Measurements from ENCODE around the gene MUC2. TPM values are rescaled to one million over a fixed set of nuclear protein-coding genes. Genes with fewer than 3 reads are reported as not detected.

MUC2 gene
- total RNA-seq, 1 donor from 2014 or later = not detected

GRCh38 chr11:1120532-1121330 lies 46.1 kb downstream of the MUC2 start:
- no peak overlapping the region for H3K9ac ChIP-seq (ENCODE audit: low read length)

GRCh38 chr11:1121331-1121812 lies 46.7 kb downstream of the MUC2 start:
- no peak overlapping the region for H2AFZ ChIP-seq (ENCODE audit: low read depth, low read length)
- H3K4me1 ChIP-seq (ENCODE audit: insufficient read depth, low read length) = no peaks in the 10 kb centered on the region
- H4K20me1 ChIP-seq (ENCODE audit: insufficient read depth, low read length) = no peaks in the 10 kb centered on the region
- H3K9me3 ChIP-seq (ENCODE audit: insufficient read depth, low read depth, low read length) = no peaks in the 10 kb centered on the region
- TF ChIP-seq, protein P1, sequence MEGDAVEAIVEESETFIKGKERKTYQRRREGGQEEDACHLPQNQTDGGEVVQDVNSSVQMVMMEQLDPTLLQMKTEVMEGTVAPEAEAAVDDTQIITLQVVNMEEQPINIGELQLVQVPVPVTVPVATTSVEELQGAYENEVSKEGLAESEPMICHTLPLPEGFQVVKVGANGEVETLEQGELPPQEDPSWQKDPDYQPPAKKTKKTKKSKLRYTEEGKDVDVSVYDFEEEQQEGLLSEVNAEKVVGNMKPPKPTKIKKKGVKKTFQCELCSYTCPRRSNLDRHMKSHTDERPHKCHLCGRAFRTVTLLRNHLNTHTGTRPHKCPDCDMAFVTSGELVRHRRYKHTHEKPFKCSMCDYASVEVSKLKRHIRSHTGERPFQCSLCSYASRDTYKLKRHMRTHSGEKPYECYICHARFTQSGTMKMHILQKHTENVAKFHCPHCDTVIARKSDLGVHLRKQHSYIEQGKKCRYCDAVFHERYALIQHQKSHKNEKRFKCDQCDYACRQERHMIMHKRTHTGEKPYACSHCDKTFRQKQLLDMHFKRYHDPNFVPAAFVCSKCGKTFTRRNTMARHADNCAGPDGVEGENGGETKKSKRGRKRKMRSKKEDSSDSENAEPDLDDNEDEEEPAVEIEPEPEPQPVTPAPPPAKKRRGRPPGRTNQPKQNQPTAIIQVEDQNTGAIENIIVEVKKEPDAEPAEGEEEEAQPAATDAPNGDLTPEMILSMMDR (IDR thresholded peaks at IDR 0.05; ENCODE audit: insufficient read depth, low read depth, low read length) = no peak
- no peak for TF ChIP-seq EZH2 (IDR thresholded peaks at IDR 0.05; ENCODE audit: insufficient read depth, low read length)
- H3K4me2 ChIP-seq (ENCODE audit: low read length) = no peak overlapping the region
- H3K79me2 ChIP-seq (ENCODE audit: insufficient read depth, low read length) = no peaks in the 10 kb centered on the region
- H3K27ac Mint-ChIP-seq (ENCODE audit: unreplicated experiment) = no peak overlapping the region
- H3K4me1 Mint-ChIP-seq (ENCODE audit: low read depth, unreplicated experiment) = peaks cover 1% of the 10 kb centered on the region
- FAIRE-seq (no peak), DNase-seq (ENCODE audit: low read depth) (no peak)
- no peaks in the 10 kb centered on the region for H3K36me3 Mint-ChIP-seq (ENCODE audit: low read depth, unreplicated experiment)
- H3K27me3 Mint-ChIP-seq (ENCODE audit: low read depth, unreplicated experiment) = peaks cover 60% of the 10 kb centered on the region
- no peak overlapping the region for H3K4me3 ChIP-seq (ENCODE audit: insufficient read depth, low read depth, low read length)
- no peak overlapping the region for H3K4me3 Mint-ChIP-seq (ENCODE audit: unreplicated experiment)
- H3K27ac ChIP-seq (ENCODE audit: low read depth, low read length) = no peak overlapping the region
- H3K9ac ChIP-seq (ENCODE audit: low read length) = no peak overlapping the region
- no peaks in the 10 kb centered on the region for H3K27me3 ChIP-seq (ENCODE audit: insufficient read depth, low read length)
- H3K9me3 Mint-ChIP-seq (ENCODE audit: unreplicated experiment) = peaks cover 8% of the 10 kb centered on the region
- no peaks in the 10 kb centered on the region for H3K36me3 ChIP-seq (ENCODE audit: insufficient read depth, low read length)

More at GRCh38 chr11:1120532-1121330, 46.1 kb downstream of the MUC2 start:
- no peaks in the 10 kb centered on the region for H3K4me1 ChIP-seq (ENCODE audit: insufficient read depth, low read length)
- no peak for DNase-seq (ENCODE audit: low read depth)
- no peak overlapping the region for H3K4me3 ChIP-seq (ENCODE audit: insufficient read depth, low read depth, low read length)
- TF ChIP-seq, protein P1 (IDR thresholded peaks at IDR 0.05; ENCODE audit: insufficient read depth, low read depth, low read length) = no peak
- no peak for TF ChIP-seq EZH2 (IDR thresholded peaks at IDR 0.05; ENCODE audit: insufficient read depth, low read length)
- H3K27me3 ChIP-seq (ENCODE audit: insufficient read depth, low read length) = no peaks in the 10 kb centered on the region
- Mint-ChIP-seq H3K27me3 (ENCODE audit: low read depth, unreplicated experiment) (peaks cover 64% of the 10 kb centered on the region), H3K9me3 (ENCODE audit: unreplicated experiment) (peaks cover 8% of the 10 kb centered on the region), H3K27ac (ENCODE audit: unreplicated experiment) (no peak overlapping the region), H3K4me1 (ENCODE audit: low read depth, unreplicated experiment) (peaks cover 1% of the 10 kb centered on the region), H3K4me3 (ENCODE audit: unreplicated experiment) (no peak overlapping the region), H3K36me3 (ENCODE audit: low read depth, unreplicated experiment) (no peaks in the 10 kb centered on the region)
- no peaks in the 10 kb centered on the region for H3K9me3 ChIP-seq (ENCODE audit: insufficient read depth, low read depth, low read length)
- H3K27ac ChIP-seq (ENCODE audit: low read depth, low read length) = no peak overlapping the region
- H3K79me2 ChIP-seq (ENCODE audit: insufficient read depth, low read length) = no peaks in the 10 kb centered on the region
- no peaks in the 10 kb centered on the region for H3K36me3 ChIP-seq (ENCODE audit: insufficient read depth, low read length)
- FAIRE-seq = no peak
- H4K20me1 ChIP-seq (ENCODE audit: insufficient read depth, low read length) = no peaks in the 10 kb centered on the region
- H3K4me2 ChIP-seq (ENCODE audit: low read length) = no peak overlapping the region
- H2AFZ ChIP-seq (ENCODE audit: low read depth, low read length) = no peak overlapping the region

Data from astrocyte (in vitro differentiated cells and primary cell).